ENCODE data around the gene KLRK1. TPM values are rescaled to one million over a fixed set of nuclear protein-coding genes. Genes with fewer than 3 reads are reported as not detected.

KLRK1 gene
- total RNA-seq, 4 donors from 2014 or later: 0.76 to 2.9 (median 0.76) TPM; not detected in 1

- Histone ChIP-seq H3K4me1 (no peaks in the 10 kb centered on the region), H3K36me3 (no peaks in the 10 kb centered on the region), H3K9me3 (no peaks in the 10 kb centered on the region), H3K27ac (no peak overlapping the region), H3K27me3 (no peaks in the 10 kb centered on the region), H3K4me3 (no peak overlapping the region)
- no peak for DNase-seq
- intact Hi-C loops (cut with DNase I; ENCODE audit: low total_unique reads): no loop called here
- TF ChIP-seq POLR2A (IDR thresholded peaks at IDR 0.05): no peak
- TF ChIP-seq, protein P1, sequence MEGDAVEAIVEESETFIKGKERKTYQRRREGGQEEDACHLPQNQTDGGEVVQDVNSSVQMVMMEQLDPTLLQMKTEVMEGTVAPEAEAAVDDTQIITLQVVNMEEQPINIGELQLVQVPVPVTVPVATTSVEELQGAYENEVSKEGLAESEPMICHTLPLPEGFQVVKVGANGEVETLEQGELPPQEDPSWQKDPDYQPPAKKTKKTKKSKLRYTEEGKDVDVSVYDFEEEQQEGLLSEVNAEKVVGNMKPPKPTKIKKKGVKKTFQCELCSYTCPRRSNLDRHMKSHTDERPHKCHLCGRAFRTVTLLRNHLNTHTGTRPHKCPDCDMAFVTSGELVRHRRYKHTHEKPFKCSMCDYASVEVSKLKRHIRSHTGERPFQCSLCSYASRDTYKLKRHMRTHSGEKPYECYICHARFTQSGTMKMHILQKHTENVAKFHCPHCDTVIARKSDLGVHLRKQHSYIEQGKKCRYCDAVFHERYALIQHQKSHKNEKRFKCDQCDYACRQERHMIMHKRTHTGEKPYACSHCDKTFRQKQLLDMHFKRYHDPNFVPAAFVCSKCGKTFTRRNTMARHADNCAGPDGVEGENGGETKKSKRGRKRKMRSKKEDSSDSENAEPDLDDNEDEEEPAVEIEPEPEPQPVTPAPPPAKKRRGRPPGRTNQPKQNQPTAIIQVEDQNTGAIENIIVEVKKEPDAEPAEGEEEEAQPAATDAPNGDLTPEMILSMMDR (IDR thresholded peaks at IDR 0.05): no peak
Measured at GRCh38 chr12:10408842-10409241, 19.0 kb upstream of the KLRK1 start.

DNA sequence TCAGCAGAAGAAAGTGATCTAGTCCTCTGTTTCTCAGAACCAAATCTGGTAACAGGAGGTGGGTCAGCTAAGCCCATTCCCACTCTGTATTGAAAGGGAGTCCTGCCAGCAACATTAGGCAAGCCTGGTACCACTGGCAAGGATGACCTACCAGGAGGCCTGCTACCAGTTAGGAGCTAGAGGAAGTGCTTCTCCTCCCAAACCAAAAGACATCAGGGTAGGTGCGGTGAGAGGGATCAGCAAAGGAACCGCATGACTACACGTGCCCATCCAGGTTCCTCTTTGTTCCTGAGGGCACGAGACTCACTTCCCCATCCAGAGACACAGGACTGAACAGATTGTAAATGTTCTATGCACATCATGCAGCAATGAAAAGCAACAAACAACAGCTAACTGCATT lies 16.9 kb upstream of the KLRK1 start:
- H3K27ac ChIP-seq: no peak overlapping the region
- H3K4me1 ChIP-seq: no peaks in the 10 kb centered on the region
- no peaks in the 10 kb centered on the region for H3K9me3 ChIP-seq
- intact Hi-C loops (cut with DNase I; ENCODE audit: low total_unique reads): no loop called here
- no peak for TF ChIP-seq POLR2A (IDR thresholded peaks at IDR 0.05)
- TF ChIP-seq, protein P1 (IDR thresholded peaks at IDR 0.05): no peak
- H3K36me3 ChIP-seq: no peaks in the 10 kb centered on the region
- H3K27me3 ChIP-seq: no peaks in the 10 kb centered on the region
- DNase-seq: no peak
- no peak overlapping the region for H3K4me3 ChIP-seq

DNA sequence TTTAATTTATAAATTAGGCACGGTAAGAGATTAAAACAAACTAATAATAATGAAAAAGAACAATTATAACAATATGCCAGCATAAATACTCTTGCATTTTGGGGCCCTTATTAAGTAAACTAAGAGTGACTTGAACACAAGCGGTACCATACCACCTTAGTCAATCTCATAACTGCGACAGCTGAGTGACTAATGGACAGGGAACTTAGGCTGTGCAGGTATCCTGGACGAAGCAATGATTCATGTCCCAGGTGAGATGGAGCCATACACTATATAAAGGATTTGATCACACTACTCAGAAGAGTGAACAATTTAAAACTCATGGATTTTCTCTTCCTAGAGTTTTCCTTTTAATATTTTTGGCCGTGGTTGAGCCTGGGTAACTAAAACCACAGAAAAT lies 15.5 kb upstream of the KLRK1 start:
- H3K9me3 ChIP-seq: no peaks in the 10 kb centered on the region
- H3K27me3 ChIP-seq: no peaks in the 10 kb centered on the region
- no peak overlapping the region for H3K27ac ChIP-seq
- no peaks in the 10 kb centered on the region for H3K4me1 ChIP-seq
- no peak overlapping the region for H3K4me3 ChIP-seq
- H3K36me3 ChIP-seq: no peaks in the 10 kb centered on the region
- TF ChIP-seq, protein P1 (IDR thresholded peaks at IDR 0.05): no peak
- no peak for TF ChIP-seq POLR2A (IDR thresholded peaks at IDR 0.05)
- intact Hi-C loops (cut with DNase I; ENCODE audit: low total_unique reads): no loop called here
- no peak for DNase-seq

GRCh38 chr12:10404798-10405197 lies 15.0 kb upstream of the KLRK1 start:
- no peaks in the 10 kb centered on the region for H3K9me3 ChIP-seq
- no peaks in the 10 kb centered on the region for H3K4me1 ChIP-seq
- H3K27ac ChIP-seq: no peak overlapping the region
- no peaks in the 10 kb centered on the region for H3K36me3 ChIP-seq
- TF ChIP-seq POLR2A (IDR thresholded peaks at IDR 0.05): no peak
- TF ChIP-seq, protein P1 (IDR thresholded peaks at IDR 0.05): no peak
- intact Hi-C loops (cut with DNase I; ENCODE audit: low total_unique reads): no loop called here
- no peak for DNase-seq
- H3K27me3 ChIP-seq: no peaks in the 10 kb centered on the region
- no peak overlapping the region for H3K4me3 ChIP-seq

- DNase-seq: no peak
- H3K36me3 ChIP-seq: no peaks in the 10 kb centered on the region
- TF ChIP-seq, protein P1 (IDR thresholded peaks at IDR 0.05): no peak
- no peak for TF ChIP-seq POLR2A (IDR thresholded peaks at IDR 0.05)
- H3K4me3 ChIP-seq: no peak overlapping the region
- intact Hi-C loops (cut with DNase I; ENCODE audit: low total_unique reads): no loop called here
- H3K27ac ChIP-seq: no peak overlapping the region
- no peaks in the 10 kb centered on the region for H3K4me1 ChIP-seq
- H3K9me3 ChIP-seq: no peaks in the 10 kb centered on the region
- no peaks in the 10 kb centered on the region for H3K27me3 ChIP-seq
Measured at GRCh38 chr12:10400829-10401228, 11.0 kb upstream of the KLRK1 start.

Data from uterus (tissue), 4 donors.